ENCODE data around the gene STXBP6. TPM values are rescaled to one million over a fixed set of nuclear protein-coding genes. Genes with fewer than 3 reads are reported as not detected.

STXBP6 gene
- total RNA-seq, 2 experiments from 2014 or later: not detected

DNA sequence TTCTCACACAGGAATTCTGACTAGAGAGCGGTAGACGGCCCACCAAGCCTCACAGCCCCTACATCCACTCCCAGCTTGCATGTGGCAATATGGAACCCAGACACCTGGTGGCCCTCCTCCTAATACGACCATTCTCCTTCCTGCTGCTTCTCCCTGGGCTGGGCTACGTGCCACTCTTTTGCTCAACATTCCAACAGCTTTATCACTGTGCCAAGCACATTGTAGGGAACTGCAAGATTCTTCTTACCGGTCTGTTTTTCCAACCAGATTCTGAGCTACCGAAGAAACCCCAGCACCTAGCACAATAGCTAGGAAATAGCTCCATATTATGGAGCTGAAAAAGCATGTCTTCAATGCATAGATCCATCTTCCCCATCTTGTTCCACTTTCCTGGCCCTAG is 58.1 kb downstream of the STXBP6 start:
- DNase-seq: no peak
- CTCF ChIA-PET: interaction anchor here (0.6 to 1.5 kb wide), 4 partner anchors 10 to 140 kb away, joined by 3 read pairs; no protein-coding TSS in a partner anchor
- Mint-ChIP-seq H3K27ac (no peak overlapping the region), H3K36me3 (ENCODE audit: low read depth) (no peaks in the 10 kb centered on the region), H3K27me3 (no peaks in the 10 kb centered on the region), H3K4me1 (no peaks in the 10 kb centered on the region), H3K9me3 (ENCODE audit: low read depth) (no peaks in the 10 kb centered on the region), H3K4me3 (no peak overlapping the region)
- POLR2A ChIA-PET: no interaction called here
- intact Hi-C loops (cut with DNase I, micrococcal nuclease): loop anchor here in 1 of 2 experiments (10.0 kb wide), 1 partner anchor 397 kb away; no protein-coding TSS in a partner anchor
- ATAC-seq: no peak

DNA sequence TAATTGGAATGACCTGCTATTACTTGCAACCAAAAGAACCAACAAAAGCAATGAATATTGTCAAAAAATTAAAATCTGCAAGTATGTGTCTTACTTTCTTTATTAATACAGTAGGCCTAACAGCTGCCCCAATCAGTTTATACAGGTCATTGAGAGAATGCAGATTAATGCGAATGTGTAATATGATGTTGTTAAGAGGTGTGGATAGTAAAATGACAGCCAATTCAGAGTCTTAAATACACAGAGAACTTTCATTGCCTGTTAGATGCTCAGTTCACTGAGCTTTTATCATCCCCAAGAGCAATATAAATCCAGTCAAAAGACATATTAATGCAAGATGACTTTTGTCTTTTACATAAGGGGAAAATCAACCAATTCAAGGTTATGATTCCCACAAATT is 58.7 kb downstream of the STXBP6 start:
- H3K27ac Mint-ChIP-seq: no peak overlapping the region
- H3K36me3 Mint-ChIP-seq (ENCODE audit: low read depth): no peaks in the 10 kb centered on the region
- ATAC-seq (no peak), DNase-seq (no peak)
- ChIA-PET POLR2A (no interaction called here), CTCF (interaction anchor here (1.3 kb wide), 1 partner anchor 75 kb away, joined by 3 read pairs; no protein-coding TSS in a partner anchor)
- intact Hi-C loops (cut with DNase I, micrococcal nuclease): loop anchor here in 1 of 2 experiments (10.0 kb wide), 1 partner anchor 396 kb away; no protein-coding TSS in a partner anchor
- no peaks in the 10 kb centered on the region for H3K4me1 Mint-ChIP-seq
- H3K27me3 Mint-ChIP-seq: no peaks in the 10 kb centered on the region
- no peaks in the 10 kb centered on the region for H3K9me3 Mint-ChIP-seq (ENCODE audit: low read depth)
- H3K4me3 Mint-ChIP-seq: no peak overlapping the region

- no peak overlapping the region for H3K4me3 Mint-ChIP-seq
- no peaks in the 10 kb centered on the region for H3K36me3 Mint-ChIP-seq (ENCODE audit: low read depth)
- no peaks in the 10 kb centered on the region for H3K4me1 Mint-ChIP-seq
- POLR2A ChIA-PET: no interaction called here
- no peak overlapping the region for H3K27ac Mint-ChIP-seq
- H3K9me3 Mint-ChIP-seq (ENCODE audit: low read depth): no peaks in the 10 kb centered on the region
- no peak for DNase-seq
- CTCF ChIA-PET: interaction anchor here (0.5 to 1.3 kb wide), 2 partner anchors 75 to 188 kb away, joined by 3 read pairs; no protein-coding TSS in a partner anchor
- no peak for ATAC-seq
- no peaks in the 10 kb centered on the region for H3K27me3 Mint-ChIP-seq
- intact Hi-C loops (cut with DNase I, micrococcal nuclease): loop anchor here in 1 of 2 experiments (10.0 kb wide), 1 partner anchor 396 kb away; no protein-coding TSS in a partner anchor
Observed at GRCh38 chr14:24990773-24991172, 59.2 kb downstream of the STXBP6 start.

DNA sequence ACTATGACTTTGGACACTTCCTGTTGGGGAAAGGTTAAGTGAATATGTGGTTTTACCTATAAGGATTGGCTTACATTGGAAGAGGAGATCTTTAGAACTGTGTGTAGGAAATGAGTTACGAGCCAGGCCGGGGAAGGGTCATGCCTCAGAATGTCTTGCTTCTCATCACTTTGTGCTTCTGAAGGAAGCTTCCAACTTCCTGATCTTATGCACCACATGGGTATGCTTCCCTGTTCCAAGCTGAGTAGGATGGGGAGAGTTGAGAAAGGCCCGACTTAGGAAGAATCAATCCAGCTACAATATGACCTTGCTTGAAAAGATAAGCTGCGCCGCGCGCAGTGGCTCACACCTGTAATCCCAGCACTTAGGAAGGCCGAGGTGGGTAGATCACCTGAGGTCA is 59.9 kb downstream of the STXBP6 start:
- Mint-ChIP-seq H3K36me3 (ENCODE audit: low read depth) (no peaks in the 10 kb centered on the region), H3K4me3 (no peak overlapping the region), H3K9me3 (ENCODE audit: low read depth) (no peaks in the 10 kb centered on the region), H3K4me1 (no peaks in the 10 kb centered on the region), H3K27ac (no peak overlapping the region), H3K27me3 (no peaks in the 10 kb centered on the region)
- no peak for DNase-seq
- intact Hi-C loops (cut with DNase I, micrococcal nuclease): loop anchor here in 1 of 2 experiments (10.0 kb wide), 1 partner anchor 395 kb away; no protein-coding TSS in a partner anchor
- POLR2A ChIA-PET: no interaction called here
- ATAC-seq: no peak
- CTCF ChIA-PET: interaction anchor here (0.5 kb wide), 1 partner anchor 188 kb away, joined by 3 read pairs; no protein-coding TSS in a partner anchor

GRCh38 chr14:24988760-24989159 is 61.2 kb downstream of the STXBP6 start:
- Mint-ChIP-seq H3K9me3 (ENCODE audit: low read depth) (no peaks in the 10 kb centered on the region), H3K27ac (no peak overlapping the region), H3K27me3 (no peaks in the 10 kb centered on the region), H3K4me3 (no peak overlapping the region), H3K36me3 (ENCODE audit: low read depth) (no peaks in the 10 kb centered on the region), H3K4me1 (no peaks in the 10 kb centered on the region)
- ChIA-PET POLR2A (no interaction called here), CTCF (interaction anchor here (0.7 kb wide), 1 partner anchor 11 kb away, joined by 5 read pairs; no protein-coding TSS in a partner anchor)
- DNase-seq (no peak), ATAC-seq (no peak)
- intact Hi-C loops (cut with DNase I, micrococcal nuclease): no loop called here

- Mint-ChIP-seq H3K27ac (no peak overlapping the region), H3K9me3 (ENCODE audit: low read depth) (no peaks in the 10 kb centered on the region), H3K4me1 (no peaks in the 10 kb centered on the region), H3K4me3 (no peak overlapping the region), H3K36me3 (ENCODE audit: low read depth) (no peaks in the 10 kb centered on the region), H3K27me3 (no peaks in the 10 kb centered on the region)
- DNase-seq: no peak
- CTCF ChIA-PET: interaction anchor here (1.0 kb wide), 1 partner anchor 215 kb away, joined by 3 read pairs; no protein-coding TSS in a partner anchor
- POLR2A ChIA-PET: no interaction called here
- intact Hi-C loops (cut with DNase I, micrococcal nuclease): no loop called here
- no peak for ATAC-seq
Observed at GRCh38 chr14:24986206-24986893, 63.6 kb downstream of the STXBP6 start.

DNA sequence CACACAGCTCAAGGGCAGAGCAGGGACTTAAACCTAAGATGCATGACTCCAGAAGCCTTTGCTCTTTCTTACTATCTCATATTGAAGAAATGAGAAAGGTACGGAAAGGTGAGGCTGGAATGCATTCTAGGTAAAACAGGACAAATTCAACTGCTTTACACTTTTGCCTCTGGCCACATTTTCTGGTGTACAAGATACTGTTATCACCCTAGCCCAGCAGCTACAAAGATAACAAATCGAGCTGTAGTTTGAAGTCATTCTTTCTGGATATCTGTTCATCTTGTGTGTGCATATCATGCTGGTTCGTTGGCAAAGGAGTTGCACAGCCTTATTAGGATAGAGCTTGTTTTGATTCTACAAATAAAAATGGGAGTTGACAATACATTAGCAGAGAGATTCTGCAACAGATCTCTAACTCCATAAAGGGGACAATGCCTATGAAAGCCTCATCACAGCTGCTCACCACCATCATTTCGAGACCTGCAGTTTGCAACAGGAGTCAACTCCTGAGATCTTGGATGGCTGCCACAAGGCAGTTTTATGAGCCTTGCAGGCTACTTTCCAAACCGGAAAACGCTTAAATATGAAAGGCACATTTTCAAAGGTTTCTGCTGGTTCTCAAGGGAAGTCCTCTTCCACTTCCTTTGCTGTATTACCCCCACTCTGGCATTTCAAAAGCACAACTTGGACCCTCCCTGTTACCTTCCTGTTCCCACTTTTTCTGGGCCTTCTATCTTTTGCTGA is 64.9 kb downstream of the STXBP6 start:
- Mint-ChIP-seq H3K27me3 (no peaks in the 10 kb centered on the region), H3K27ac (no peak overlapping the region), H3K36me3 (ENCODE audit: low read depth) (no peaks in the 10 kb centered on the region), H3K9me3 (ENCODE audit: low read depth) (no peaks in the 10 kb centered on the region), H3K4me1 (no peaks in the 10 kb centered on the region), H3K4me3 (no peak overlapping the region)
- intact Hi-C loops (cut with DNase I, micrococcal nuclease): no loop called here
- ChIA-PET POLR2A (no interaction called here), CTCF (interaction anchor here (0.6 kb wide), 1 partner anchor 31 kb away, joined by 3 read pairs; no protein-coding TSS in a partner anchor)
- ATAC-seq (no peak), DNase-seq (no peak)

GRCh38 chr14:24982472-24983155 is 67.3 kb downstream of the STXBP6 start:
- H3K4me3 Mint-ChIP-seq: no peak overlapping the region
- H3K9me3 Mint-ChIP-seq (ENCODE audit: low read depth): no peaks in the 10 kb centered on the region
- intact Hi-C loops (cut with DNase I, micrococcal nuclease): no loop called here
- DNase-seq (no peak), ATAC-seq (no peak)
- H3K36me3 Mint-ChIP-seq (ENCODE audit: low read depth): no peaks in the 10 kb centered on the region
- peaks cover 4% of the 10 kb centered on the region for H3K27me3 Mint-ChIP-seq
- POLR2A ChIA-PET: no interaction called here
- CTCF ChIA-PET: no interaction called here
- no peaks in the 10 kb centered on the region for H3K4me1 Mint-ChIP-seq
- no peak overlapping the region for H3K27ac Mint-ChIP-seq

GRCh38 chr14:24979725-24980239 is 70.2 kb downstream of the STXBP6 start:
- Mint-ChIP-seq H3K27ac (no peak overlapping the region), H3K9me3 (ENCODE audit: low read depth) (no peaks in the 10 kb centered on the region), H3K36me3 (ENCODE audit: low read depth) (no peaks in the 10 kb centered on the region), H3K4me3 (no peak overlapping the region), H3K27me3 (peaks cover 4% of the 10 kb centered on the region), H3K4me1 (no peaks in the 10 kb centered on the region)
- ChIA-PET POLR2A (no interaction called here), CTCF (interaction anchor here (0.6 kb wide), 2 partner anchors 66 to 186 kb away, joined by 3 read pairs; no protein-coding TSS in a partner anchor)
- no peak for DNase-seq
- ATAC-seq: no peak
- intact Hi-C loops (cut with DNase I, micrococcal nuclease): no loop called here

- intact Hi-C loops (cut with DNase I, micrococcal nuclease): no loop called here
- no peak for DNase-seq
Observed at GRCh38 chr14:24978862-24979724, 70.9 kb downstream of the STXBP6 start.

More at GRCh38 chr14:24978862-24979724, 70.9 kb downstream of the STXBP6 start:
- Mint-ChIP-seq H3K4me1 (no peaks in the 10 kb centered on the region), H3K27ac (no peak overlapping the region), H3K27me3 (peaks cover 4% of the 10 kb centered on the region), H3K4me3 (no peak overlapping the region), H3K9me3 (ENCODE audit: low read depth) (no peaks in the 10 kb centered on the region), H3K36me3 (ENCODE audit: low read depth) (no peaks in the 10 kb centered on the region)
- POLR2A ChIA-PET: no interaction called here
- CTCF ChIA-PET: interaction anchor here (0.6 kb wide), 2 partner anchors 66 to 187 kb away, joined by 3 read pairs; no protein-coding TSS in a partner anchor
- no peak for ATAC-seq

Measured in activated CD4-positive, alpha-beta T cell treated with anti-CD3 and anti-CD28 coated beads for 36 hours (primary cell).